ENCODE measurements around the gene CHORDC1.
"Not testable (repeated sequence)": the region's sequence is repeated elsewhere in the genome, so short reads cannot be mapped to it uniquely, and the experiment has no call there.

The CHORDC1 gene

GRCh38 chr11:90166982-90167573 is 55.8 kb downstream of the CHORDC1 start:
- not testable (repeated sequence) for H3K9me3 ChIP-seq (ENCODE audit: low read length); H3K4me1 ChIP-seq (ENCODE audit: insufficient read depth, low read length); H3K36me3 ChIP-seq (ENCODE audit: insufficient read depth, low read length); H2AFZ ChIP-seq (ENCODE audit: low read depth, low read length); H3K4me3 ChIP-seq (ENCODE audit: low read length); H3K27me3 ChIP-seq (ENCODE audit: insufficient read depth, low read length)

All from neuron (in vitro differentiated cells).